ENCODE data around the gene CEP85L. TPM values are rescaled to one million over a fixed set of nuclear protein-coding genes. Genes with fewer than 3 reads are reported as not detected.
A peak's percentile ranks its signal among the peaks of the same experiment; 100 is the strongest.

Gene CEP85L
- total and polyA plus RNA-seq, 5 donors from 2014 or later = 19.3 to 96.4 (median 27.7) TPM

GRCh38 chr6:118548136-118548535, 103.3 kb downstream of the CEP85L start, which contains the start of gene PLN:
Gene PLN, plus strand, starts transcription at chr6:118548296. Its CDS starts 10,626 bp downstream, at chr6:118558922.
- Histone ChIP-seq H3K36me3 (ENCODE audit: control insufficient read depth, insufficient read depth, low read length) (no peaks in the 10 kb centered on the region), H3K4me1 (ENCODE audit: control insufficient read depth, insufficient read depth, low read length, poor library complexity, severe bottlenecking) (no peaks in the 10 kb centered on the region), H3K27ac (ENCODE audit: insufficient read depth, low read length, poor library complexity, severe bottlenecking) (no peak within 1 kb of the TSS), H3K27me3 (ENCODE audit: control insufficient read depth, insufficient read depth, low read length) (no peaks in the 10 kb centered on the region), H3K4me3 (ENCODE audit: low read depth, low read length) (no peak within 1 kb of the TSS), H3K9me3 (ENCODE audit: control insufficient read depth in 2 of 2, low read length in 2 of 2) (no peaks in the 10 kb centered on the region)
- DNase-seq = no peak
- H3K4me1 Mint-ChIP-seq = peaks cover 40 to 51% (median 46%) of the 10 kb centered on the region in 4 donors
- no peaks in the 10 kb centered on the region for H3K9me3 Mint-ChIP-seq
- no peak for ATAC-seq (ENCODE audit: low read depth in 2 of 2)
- no peaks in the 10 kb centered on the region for H3K27me3 Mint-ChIP-seq
- H3K36me3 Mint-ChIP-seq = peaks cover 3% of the 10 kb centered on the region
- H3K4me3 Mint-ChIP-seq = no peak within 1 kb of the TSS
- peak within 1 kb of the TSS in 1 of 3 donors; percentile 18 for H3K27ac Mint-ChIP-seq

- Mint-ChIP-seq H3K4me3 (no peak overlapping the region), H3K4me1 (peaks cover 40 to 57% (median 50%) of the 10 kb centered on the region in 4 donors)
- no peak for ATAC-seq (ENCODE audit: low read depth in 2 of 2)
These were observed 104.5 kb downstream of the CEP85L start for GRCh38 chr6:118546880-118547218.

GRCh38 chr6:118546164-118546879, 105.1 kb downstream of the CEP85L start:
- no peaks in the 10 kb centered on the region for H3K9me3 Mint-ChIP-seq
- no peaks in the 10 kb centered on the region for H3K4me1 ChIP-seq (ENCODE audit: control insufficient read depth, insufficient read depth, low read length, poor library complexity, severe bottlenecking)
- no peak overlapping the region for H3K4me3 ChIP-seq (ENCODE audit: low read depth, low read length)
- H3K4me3 Mint-ChIP-seq = no peak overlapping the region
- DNase-seq = peak in 1 of 3 donors; percentile 23
- H3K4me1 Mint-ChIP-seq = peaks cover 42 to 62% (median 49%) of the 10 kb centered on the region in 4 donors
- no peaks in the 10 kb centered on the region for H3K36me3 ChIP-seq (ENCODE audit: control insufficient read depth, insufficient read depth, low read length)
- peaks cover 9% of the 10 kb centered on the region for H3K36me3 Mint-ChIP-seq
- ATAC-seq (ENCODE audit: low read depth in 2 of 2) = peak; percentile 34 to 44
- no peaks in the 10 kb centered on the region for H3K9me3 ChIP-seq (ENCODE audit: control insufficient read depth in 2 of 2, low read length in 2 of 2)
- no peak overlapping the region for H3K27ac ChIP-seq (ENCODE audit: insufficient read depth, low read length, poor library complexity, severe bottlenecking)
- H3K27me3 ChIP-seq (ENCODE audit: control insufficient read depth, insufficient read depth, low read length) = no peaks in the 10 kb centered on the region
- no peak overlapping the region for H3K27ac Mint-ChIP-seq
- H3K27me3 Mint-ChIP-seq = no peaks in the 10 kb centered on the region

More at GRCh38 chr6:118546880-118547218, 104.5 kb downstream of the CEP85L start:
- H3K9me3 Mint-ChIP-seq = no peaks in the 10 kb centered on the region
- peaks cover 9% of the 10 kb centered on the region for H3K36me3 Mint-ChIP-seq
- no peaks in the 10 kb centered on the region for H3K27me3 ChIP-seq (ENCODE audit: control insufficient read depth, insufficient read depth, low read length)
- H3K9me3 ChIP-seq (ENCODE audit: control insufficient read depth in 2 of 2, low read length in 2 of 2) = no peaks in the 10 kb centered on the region
- no peak overlapping the region for H3K27ac ChIP-seq (ENCODE audit: insufficient read depth, low read length, poor library complexity, severe bottlenecking)
- H3K36me3 ChIP-seq (ENCODE audit: control insufficient read depth, insufficient read depth, low read length) = no peaks in the 10 kb centered on the region
- no peaks in the 10 kb centered on the region for H3K27me3 Mint-ChIP-seq
- no peak overlapping the region for H3K4me3 ChIP-seq (ENCODE audit: low read depth, low read length)
- H3K4me1 ChIP-seq (ENCODE audit: control insufficient read depth, insufficient read depth, low read length, poor library complexity, severe bottlenecking) = no peaks in the 10 kb centered on the region
- no peak for DNase-seq
- no peak overlapping the region for H3K27ac Mint-ChIP-seq

GRCh38 chr6:118544105-118544504, 107.3 kb downstream of the CEP85L start:
- H3K4me3 Mint-ChIP-seq = no peak overlapping the region
- no peak overlapping the region for H3K27ac Mint-ChIP-seq
- H3K4me1 Mint-ChIP-seq = peaks cover 36 to 59% (median 44%) of the 10 kb centered on the region in 4 donors

GRCh38 chr6:118542184-118542952, 109.0 kb downstream of the CEP85L start:
- H3K4me1 ChIP-seq (ENCODE audit: control insufficient read depth, insufficient read depth, low read length, poor library complexity, severe bottlenecking) = no peaks in the 10 kb centered on the region
- H3K9me3 ChIP-seq (ENCODE audit: control insufficient read depth in 2 of 2, low read length in 2 of 2) = no peaks in the 10 kb centered on the region
- Mint-ChIP-seq H3K27me3 (no peaks in the 10 kb centered on the region), H3K4me3 (no peak overlapping the region), H3K4me1 (peaks cover 33 to 60% (median 42%) of the 10 kb centered on the region in 4 donors), H3K36me3 (peaks cover 9% of the 10 kb centered on the region), H3K27ac (no peak overlapping the region), H3K9me3 (no peaks in the 10 kb centered on the region)
- no peaks in the 10 kb centered on the region for H3K36me3 ChIP-seq (ENCODE audit: control insufficient read depth, insufficient read depth, low read length)
- H3K4me3 ChIP-seq (ENCODE audit: low read depth, low read length) = no peak overlapping the region
- no peak overlapping the region for H3K27ac ChIP-seq (ENCODE audit: insufficient read depth, low read length, poor library complexity, severe bottlenecking)
- DNase-seq (no peak), ATAC-seq (ENCODE audit: low read depth in 2 of 2) (no peak)
- H3K27me3 ChIP-seq (ENCODE audit: control insufficient read depth, insufficient read depth, low read length) = no peaks in the 10 kb centered on the region

More at GRCh38 chr6:118544105-118544504, 107.3 kb downstream of the CEP85L start:
- no peaks in the 10 kb centered on the region for H3K9me3 Mint-ChIP-seq
- no peak overlapping the region for H3K4me3 ChIP-seq (ENCODE audit: low read depth, low read length)
- ATAC-seq (ENCODE audit: low read depth in 2 of 2) (no peak), DNase-seq (no peak)
- no peak overlapping the region for H3K27ac ChIP-seq (ENCODE audit: insufficient read depth, low read length, poor library complexity, severe bottlenecking)
- no peaks in the 10 kb centered on the region for H3K9me3 ChIP-seq (ENCODE audit: control insufficient read depth in 2 of 2, low read length in 2 of 2)
- H3K4me1 ChIP-seq (ENCODE audit: control insufficient read depth, insufficient read depth, low read length, poor library complexity, severe bottlenecking) = no peaks in the 10 kb centered on the region
- peaks cover 9% of the 10 kb centered on the region for H3K36me3 Mint-ChIP-seq
- no peaks in the 10 kb centered on the region for H3K27me3 ChIP-seq (ENCODE audit: control insufficient read depth, insufficient read depth, low read length)
- no peaks in the 10 kb centered on the region for H3K27me3 Mint-ChIP-seq
- no peaks in the 10 kb centered on the region for H3K36me3 ChIP-seq (ENCODE audit: control insufficient read depth, insufficient read depth, low read length)

GRCh38 chr6:118537574-118537973, 113.8 kb downstream of the CEP85L start:
- no peaks in the 10 kb centered on the region for H3K36me3 ChIP-seq (ENCODE audit: control insufficient read depth, insufficient read depth, low read length)
- Mint-ChIP-seq H3K36me3 (peaks cover 9% of the 10 kb centered on the region), H3K27me3 (no peaks in the 10 kb centered on the region), H3K27ac (no peak overlapping the region), H3K4me1 (peaks cover 20 to 55% (median 30%) of the 10 kb centered on the region in 4 donors), H3K4me3 (no peak overlapping the region), H3K9me3 (peaks cover 0 to 2% (median 0%) of the 10 kb centered on the region in 7 donors)
- H3K4me3 ChIP-seq (ENCODE audit: low read depth, low read length) = no peak overlapping the region
- no peaks in the 10 kb centered on the region for H3K9me3 ChIP-seq (ENCODE audit: control insufficient read depth in 2 of 2, low read length in 2 of 2)
- DNase-seq (no peak), ATAC-seq (ENCODE audit: low read depth in 2 of 2) (no peak)
- H3K4me1 ChIP-seq (ENCODE audit: control insufficient read depth, insufficient read depth, low read length, poor library complexity, severe bottlenecking) = no peaks in the 10 kb centered on the region
- H3K27ac ChIP-seq (ENCODE audit: insufficient read depth, low read length, poor library complexity, severe bottlenecking) = no peak overlapping the region
- H3K27me3 ChIP-seq (ENCODE audit: control insufficient read depth, insufficient read depth, low read length) = no peaks in the 10 kb centered on the region

- H3K4me1 ChIP-seq (ENCODE audit: control insufficient read depth, insufficient read depth, low read length, poor library complexity, severe bottlenecking) = no peaks in the 10 kb centered on the region
- no peaks in the 10 kb centered on the region for H3K36me3 ChIP-seq (ENCODE audit: control insufficient read depth, insufficient read depth, low read length)
- Mint-ChIP-seq H3K27me3 (no peaks in the 10 kb centered on the region), H3K4me1 (peaks cover 21 to 57% (median 34%) of the 10 kb centered on the region in 4 donors), H3K4me3 (no peak overlapping the region), H3K9me3 (peaks cover 0 to 4% (median 0%) of the 10 kb centered on the region in 7 donors), H3K27ac (peak overlapping the region in 1 of 3 donors; percentile 22), H3K36me3 (peaks cover 17% of the 10 kb centered on the region)
- H3K27ac ChIP-seq (ENCODE audit: insufficient read depth, low read length, poor library complexity, severe bottlenecking) = no peak overlapping the region
- no peaks in the 10 kb centered on the region for H3K27me3 ChIP-seq (ENCODE audit: control insufficient read depth, insufficient read depth, low read length)
- DNase-seq (no peak), ATAC-seq (ENCODE audit: low read depth in 2 of 2) (no peak)
- no peaks in the 10 kb centered on the region for H3K9me3 ChIP-seq (ENCODE audit: control insufficient read depth in 2 of 2, low read length in 2 of 2)
- H3K4me3 ChIP-seq (ENCODE audit: low read depth, low read length) = no peak overlapping the region
These were observed 114.9 kb downstream of the CEP85L start for GRCh38 chr6:118536478-118536877.
